ENCODE results near the gene NDUFS1.

DNA sequence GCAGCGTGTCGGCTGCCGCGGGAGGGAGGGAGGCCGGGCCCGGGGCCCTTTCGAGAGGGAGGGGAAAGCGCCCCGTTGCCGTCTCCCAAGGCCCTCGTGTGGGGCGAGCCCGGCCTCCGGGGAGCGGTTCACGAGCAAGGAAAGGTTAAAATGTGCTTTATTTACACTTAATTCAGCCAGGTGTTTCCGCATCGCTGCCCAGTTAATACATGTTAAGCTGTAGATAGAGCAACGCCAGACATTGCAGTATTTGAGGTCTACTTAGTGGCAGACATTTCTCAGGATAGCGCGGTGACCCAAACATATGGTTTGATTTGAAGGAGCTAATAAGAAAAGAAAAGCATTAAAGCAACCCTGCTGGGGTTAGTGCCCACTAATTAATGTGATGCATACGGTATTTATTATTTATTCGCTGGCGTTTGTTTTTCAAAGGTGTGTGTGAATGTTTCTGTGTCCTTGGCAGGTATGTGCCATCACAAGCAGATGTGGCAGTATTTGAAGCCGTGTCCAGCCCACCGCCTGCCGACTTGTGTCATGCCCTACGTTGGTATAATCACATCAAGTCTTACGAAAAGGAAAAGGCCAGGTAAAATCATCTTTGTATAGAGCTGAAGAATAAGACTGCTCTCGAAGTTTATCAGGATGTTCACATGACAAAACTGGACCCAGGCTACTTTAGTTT is 1.0 kb upstream of the NDUFS1 start:
- TF ChIP-seq, protein P1, sequence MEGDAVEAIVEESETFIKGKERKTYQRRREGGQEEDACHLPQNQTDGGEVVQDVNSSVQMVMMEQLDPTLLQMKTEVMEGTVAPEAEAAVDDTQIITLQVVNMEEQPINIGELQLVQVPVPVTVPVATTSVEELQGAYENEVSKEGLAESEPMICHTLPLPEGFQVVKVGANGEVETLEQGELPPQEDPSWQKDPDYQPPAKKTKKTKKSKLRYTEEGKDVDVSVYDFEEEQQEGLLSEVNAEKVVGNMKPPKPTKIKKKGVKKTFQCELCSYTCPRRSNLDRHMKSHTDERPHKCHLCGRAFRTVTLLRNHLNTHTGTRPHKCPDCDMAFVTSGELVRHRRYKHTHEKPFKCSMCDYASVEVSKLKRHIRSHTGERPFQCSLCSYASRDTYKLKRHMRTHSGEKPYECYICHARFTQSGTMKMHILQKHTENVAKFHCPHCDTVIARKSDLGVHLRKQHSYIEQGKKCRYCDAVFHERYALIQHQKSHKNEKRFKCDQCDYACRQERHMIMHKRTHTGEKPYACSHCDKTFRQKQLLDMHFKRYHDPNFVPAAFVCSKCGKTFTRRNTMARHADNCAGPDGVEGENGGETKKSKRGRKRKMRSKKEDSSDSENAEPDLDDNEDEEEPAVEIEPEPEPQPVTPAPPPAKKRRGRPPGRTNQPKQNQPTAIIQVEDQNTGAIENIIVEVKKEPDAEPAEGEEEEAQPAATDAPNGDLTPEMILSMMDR (IDR thresholded peaks at IDR 0.05), result no peak
- TF ChIP-seq POLR2A (IDR thresholded peaks at IDR 0.05) (no peak), EP300 (IDR thresholded peaks at IDR 0.05) (no peak)

Measured in ovary (tissue), 3 donors.